Measurements from ENCODE around the gene PLA2G5. TPM values are rescaled to one million over a fixed set of nuclear protein-coding genes. Genes with fewer than 3 reads are reported as not detected.

Gene PLA2G5
- total RNA-seq, 2 donors from 2014 or later, result 18.7 to 19.2 TPM

GRCh38 chr1:20105856-20106255 lies 35.9 kb downstream of the PLA2G5 start:
- no peak overlapping the region for H3K4me3 ChIP-seq
- H3K27me3 ChIP-seq (replicated peaks; ENCODE audit: insufficient read depth), result no peaks in the 10 kb centered on the region
- no peak for ATAC-seq (ENCODE audit: insufficient number of reproducible peaks, low FRiP score, low read depth)
- no peaks in the 10 kb centered on the region for H3K36me3 ChIP-seq
- no peak for TF ChIP-seq CTCF (IDR thresholded peaks at IDR 0.05)
- no peaks in the 10 kb centered on the region for H3K4me1 ChIP-seq (ENCODE audit: control insufficient read depth in 1 of 2, low read depth in 2 of 2)
- H3K27ac ChIP-seq, result no peak overlapping the region
- DNase-seq (ENCODE audit: low spot score), result no peak
- no peaks in the 10 kb centered on the region for H3K9me3 ChIP-seq

- ATAC-seq (ENCODE audit: insufficient number of reproducible peaks, low FRiP score, low read depth), result no peak
- Histone ChIP-seq H3K9me3 (no peaks in the 10 kb centered on the region), H3K27ac (no peak overlapping the region), H3K27me3 (replicated peaks; ENCODE audit: insufficient read depth) (no peaks in the 10 kb centered on the region), H3K4me1 (ENCODE audit: control insufficient read depth in 1 of 2, low read depth in 2 of 2) (no peaks in the 10 kb centered on the region), H3K4me3 (no peak overlapping the region), H3K36me3 (no peaks in the 10 kb centered on the region)
- TF ChIP-seq CTCF (IDR thresholded peaks at IDR 0.05), result no peak
- no peak for DNase-seq (ENCODE audit: low spot score)
Observed at GRCh38 chr1:20107351-20107750, 37.4 kb downstream of the PLA2G5 start.

- H3K27ac ChIP-seq, result no peak overlapping the region
- no peak for ATAC-seq (ENCODE audit: insufficient number of reproducible peaks, low FRiP score, low read depth)
- no peak for TF ChIP-seq CTCF (IDR thresholded peaks at IDR 0.05)
Observed at GRCh38 chr1:20107796-20108195, 37.8 kb downstream of the PLA2G5 start.

GRCh38 chr1:20108366-20109123 lies 38.6 kb downstream of the PLA2G5 start:
- Histone ChIP-seq H3K9me3 (no peaks in the 10 kb centered on the region), H3K27ac (no peak overlapping the region), H3K36me3 (no peaks in the 10 kb centered on the region), H3K27me3 (replicated peaks; ENCODE audit: insufficient read depth) (no peaks in the 10 kb centered on the region), H3K4me3 (no peak overlapping the region), H3K4me1 (ENCODE audit: control insufficient read depth in 1 of 2, low read depth in 2 of 2) (no peaks in the 10 kb centered on the region)
- DNase-seq (ENCODE audit: low spot score) (no peak), ATAC-seq (ENCODE audit: insufficient number of reproducible peaks, low FRiP score, low read depth) (no peak)
- TF ChIP-seq CTCF (IDR thresholded peaks at IDR 0.05), result no peak

More at GRCh38 chr1:20107796-20108195, 37.8 kb downstream of the PLA2G5 start:
- no peak overlapping the region for H3K4me3 ChIP-seq
- H3K4me1 ChIP-seq (ENCODE audit: control insufficient read depth in 1 of 2, low read depth in 2 of 2), result no peaks in the 10 kb centered on the region
- no peaks in the 10 kb centered on the region for H3K36me3 ChIP-seq
- no peaks in the 10 kb centered on the region for H3K9me3 ChIP-seq
- DNase-seq (ENCODE audit: low spot score), result no peak
- H3K27me3 ChIP-seq (replicated peaks; ENCODE audit: insufficient read depth), result no peaks in the 10 kb centered on the region

- no peak for ATAC-seq (ENCODE audit: insufficient number of reproducible peaks, low FRiP score, low read depth)
- no peak for DNase-seq (ENCODE audit: low spot score)
- no peak for TF ChIP-seq CTCF (IDR thresholded peaks at IDR 0.05)
- Histone ChIP-seq H3K27me3 (replicated peaks; ENCODE audit: insufficient read depth) (no peaks in the 10 kb centered on the region), H3K27ac (no peak overlapping the region), H3K4me1 (ENCODE audit: control insufficient read depth in 1 of 2, low read depth in 2 of 2) (no peaks in the 10 kb centered on the region), H3K4me3 (no peak overlapping the region), H3K9me3 (no peaks in the 10 kb centered on the region), H3K36me3 (no peaks in the 10 kb centered on the region)
Observed at GRCh38 chr1:20109223-20109856, 39.3 kb downstream of the PLA2G5 start.

Measured in thoracic aorta (tissue), 2 donors.